GM12878 (cell line): ENCODE results near the gene RRAGD. TPM values are rescaled to one million over a fixed set of nuclear protein-coding genes. Genes with fewer than 3 reads are reported as not detected.

Source experiments
- ESRRA ChIP-seq: IDR thresholded peaks from 2 replicates; pipeline ENCODE4 v1.6.1; 2012; ENCODE audit warnings: mild to moderate bottlenecking, low read length, improper control_type of control experiment
- FOS ChIP-seq: IDR thresholded peaks from 3 replicates; pipeline ENCODE4 v1.6.1; 2011; ENCODE audit warnings: borderline replicate concordance; ENCODE audit not compliant: insufficient read length; ENCODE audit errors: extremely low read depth
- FOXK2 ChIP-seq: fragments of 450-650 bp; IDR thresholded peaks from 2 replicates; pipeline ENCODE4 v1.6.1; 2017; ENCODE audit warnings: mild to moderate bottlenecking, moderate library complexity
- FOXM1 ChIP-seq: IDR thresholded peaks from 2 replicates; pipeline ENCODE4 v1.6.1; 2012; ENCODE audit warnings: low read depth, mild to moderate bottlenecking, inconsistent platforms, low read length, moderate library complexity
- IKZF1 ChIP-seq: fragments of 450-650 bp; conservative IDR thresholded peaks from 2 replicates; pipeline ENCODE4 v1.6.1; 2017; ENCODE audit warnings: antibody characterized with exemption, mild to moderate bottlenecking
- MTA3 ChIP-seq: IDR thresholded peaks from 2 replicates; pipeline ENCODE4 v1.6.1; 2012; ENCODE audit warnings: low read length, inconsistent platforms, borderline replicate concordance
- MYB ChIP-seq: fragments of 150-350 bp; IDR thresholded peaks from 2 replicates; pipeline ENCODE4 v1.6.1; 2014; ENCODE audit warnings: mild to moderate bottlenecking, low read depth, low read length, borderline replicate concordance
- NR2C1 ChIP-seq: fragments of 450-650 bp; IDR thresholded peaks from 2 replicates; pipeline ENCODE4 v1.6.1; 2017; ENCODE audit warnings: antibody characterized with exemption, mild to moderate bottlenecking, moderate library complexity
- PAX8 ChIP-seq: fragments of 450-650 bp; IDR thresholded peaks from 2 replicates; pipeline ENCODE4 v1.6.1; 2017; ENCODE audit warnings: mild to moderate bottlenecking, moderate library complexity
- POLR2AphosphoS2 ChIP-seq: IDR thresholded peaks from 2 replicates; pipeline ENCODE4 v1.6.1; 2011; ENCODE audit warnings: low read depth, mild to moderate bottlenecking, low read length, improper control_type of control experiment, moderate library complexity
- POLR2AphosphoS5 ChIP-seq: IDR thresholded peaks from 2 replicates; pipeline ENCODE4 v1.6.1; 2011; ENCODE audit warnings: mild to moderate bottlenecking, low read length, inconsistent platforms
- RAD21 ChIP-seq: IDR thresholded peaks from 2 replicates; pipeline ENCODE4 v1.6.1; 2011; ENCODE audit warnings: mild to moderate bottlenecking, low read depth, low read length, moderate library complexity; ENCODE audit not compliant: insufficient read depth
- RBBP5 ChIP-seq: fragments of 200-600 bp; sonication (generic); conservative IDR thresholded peaks from 2 replicates; pipeline ENCODE4 v1.6.1; 2016
- SIX5 ChIP-seq: IDR thresholded peaks from 2 replicates; pipeline ENCODE4 v1.6.1; 2011; ENCODE audit warnings: mild to moderate bottlenecking, low read depth, low read length, moderate library complexity; ENCODE audit not compliant: severe bottlenecking
- SMARCA5 ChIP-seq: fragments of 450-650 bp; IDR thresholded peaks from 2 replicates; pipeline ENCODE4 v1.6.1; 2017; ENCODE audit warnings: mild to moderate bottlenecking
- SREBF2 ChIP-seq: IDR thresholded peaks from 2 replicates; pipeline ENCODE4 v1.6.1; 2012; ENCODE audit warnings: mild to moderate bottlenecking, low read length
- STAT1 ChIP-seq: fragments of 450-650 bp; conservative IDR thresholded peaks from 2 replicates; pipeline ENCODE4 v1.6.1; 2014; ENCODE audit warnings: antibody characterized with exemption, mild to moderate bottlenecking
- TARDBP ChIP-seq: IDR thresholded peaks from 2 replicates; pipeline ENCODE4 v1.6.1; 2016; ENCODE audit warnings: borderline replicate concordance
- ZNF207 ChIP-seq: fragments of 450-650 bp; IDR thresholded peaks from 2 replicates; pipeline ENCODE4 v1.6.1; 2014; ENCODE audit warnings: antibody characterized with exemption, mild to moderate bottlenecking, borderline replicate concordance
- polyA plus RNA-seq, 11 experiments: library from polyadenylated mRNA; depleted of rRNA in 4 of 11; unstranded in 6 of 11; stranded (reverse) in 5 of 11; fragments of >200 nt; fragmentation: Nextera tagmentation in 4 of 11; fragmentation: Illumina TruSeq in 1 of 11; extraction: Ambion mirVana in 4 of 11; extraction: Trizol in 1 of 11; gene quantifications; 1 replicate in 1 of 11; 2 replicates in 10 of 11; pipeline versions ENCODE4 v1.2.1 to v1.2.3, GENCODE V29; 2011 to 2016; ENCODE audit warnings: inconsistent platforms in 2 of 11, missing spikeins in 2 of 11, low read depth in 1 of 11
- total RNA-seq, 4 experiments: library from RNA; depleted of rRNA in 3 of 4; stranded (reverse); fragments of >200 nt in 3 of 4; fragmentation: Illumina TruSeq in 1 of 4; extraction: Trizol in 1 of 4; gene quantifications; 2 replicates each; pipeline versions ENCODE4 v1.2.1 to v1.2.3, GENCODE V29; 2013 to 2021
- TF ChIP-seq, protein P1 (sequence below): IDR thresholded peaks from 2 replicates; pipeline ENCODE4 v1.6.1; 2012; ENCODE audit warnings: low read depth, low read length, improper control_type of control experiment
- TF ChIP-seq, protein P2 (sequence below): fragments of 450-650 bp; IDR thresholded peaks from 2 replicates; pipeline ENCODE4 v1.6.1; 2014; ENCODE audit warnings: mild to moderate bottlenecking
- TF ChIP-seq, protein P3 (sequence below): IDR thresholded peaks from 2 replicates; pipeline ENCODE4 v1.6.1; 2012; ENCODE audit warnings: improper control_type of control experiment, low read depth, low read length; ENCODE audit not compliant: insufficient replicate concordance
- TF ChIP-seq, protein P4 (sequence below): IDR thresholded peaks from 2 replicates; pipeline ENCODE4 v1.6.1; 2011; ENCODE audit warnings: low read depth, mild to moderate bottlenecking, low read length, moderate library complexity, borderline replicate concordance; ENCODE audit errors: extremely low read depth
- TF ChIP-seq, protein P5 (sequence below): fragments of 450-650 bp; IDR thresholded peaks from 2 replicates; pipeline ENCODE4 v1.6.1; 2017; ENCODE audit warnings: mild to moderate bottlenecking

The RRAGD gene
- total and polyA plus RNA-seq, 10 of the 15 experiments (the other 5 are each of a cell fraction or from before 2014, with no cell fraction given), result 4.6 to 17.4 (median 8.5) TPM

DNA sequence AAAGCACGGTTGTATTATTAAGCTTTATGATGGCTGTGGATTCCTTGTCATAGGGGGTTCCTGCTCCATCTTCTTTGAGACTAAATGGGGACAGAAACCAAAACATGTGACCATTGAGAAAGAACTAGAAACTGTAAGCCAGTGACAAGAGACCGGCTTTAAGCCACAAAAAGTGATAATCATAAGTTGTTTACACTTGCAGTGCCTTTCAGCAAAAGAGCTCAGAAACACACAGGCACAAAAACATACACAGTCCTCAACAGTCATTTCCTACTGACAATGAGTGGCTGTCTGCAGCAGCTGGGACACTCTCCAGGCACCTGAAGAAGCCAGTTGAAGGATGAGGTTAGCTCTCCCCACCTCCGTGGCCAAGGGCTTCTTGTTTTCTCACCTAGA is 39.6 kb downstream of the RRAGD start (continued):
- TF ChIP-seq FOXK2 (no peak), IKZF1 (no peak; the same call in 1 of the 2 replicates), ZNF207 (no peak), MTA3 (0 out of 2 replicates have a peak, but pooled peaks have one; percentile 65), SREBF2 (no peak), NR2C1 (no peak), SIX5 (no peak), TARDBP (no peak), FOXM1 (peak; percentile 76; the same call in 1 of the 2 replicates), SMARCA5 (no peak), FOS (no peak), RBBP5 (no peak), STAT1 (no peak), MYB (no peak), POLR2AphosphoS5 (no peak), PAX8 (no peak), POLR2AphosphoS2 (no peak), RAD21 (no peak), ESRRA (no peak)
- TF ChIP-seq, protein P1, sequence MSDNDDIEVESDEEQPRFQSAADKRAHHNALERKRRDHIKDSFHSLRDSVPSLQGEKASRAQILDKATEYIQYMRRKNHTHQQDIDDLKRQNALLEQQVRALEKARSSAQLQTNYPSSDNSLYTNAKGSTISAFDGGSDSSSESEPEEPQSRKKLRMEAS, result no peak; the same call in 1 of the 2 replicates
- TF ChIP-seq, protein P2, sequence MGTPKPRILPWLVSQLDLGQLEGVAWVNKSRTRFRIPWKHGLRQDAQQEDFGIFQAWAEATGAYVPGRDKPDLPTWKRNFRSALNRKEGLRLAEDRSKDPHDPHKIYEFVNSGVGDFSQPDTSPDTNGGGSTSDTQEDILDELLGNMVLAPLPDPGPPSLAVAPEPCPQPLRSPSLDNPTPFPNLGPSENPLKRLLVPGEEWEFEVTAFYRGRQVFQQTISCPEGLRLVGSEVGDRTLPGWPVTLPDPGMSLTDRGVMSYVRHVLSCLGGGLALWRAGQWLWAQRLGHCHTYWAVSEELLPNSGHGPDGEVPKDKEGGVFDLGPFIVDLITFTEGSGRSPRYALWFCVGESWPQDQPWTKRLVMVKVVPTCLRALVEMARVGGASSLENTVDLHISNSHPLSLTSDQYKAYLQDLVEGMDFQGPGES, result no peak
- TF ChIP-seq, protein P3, sequence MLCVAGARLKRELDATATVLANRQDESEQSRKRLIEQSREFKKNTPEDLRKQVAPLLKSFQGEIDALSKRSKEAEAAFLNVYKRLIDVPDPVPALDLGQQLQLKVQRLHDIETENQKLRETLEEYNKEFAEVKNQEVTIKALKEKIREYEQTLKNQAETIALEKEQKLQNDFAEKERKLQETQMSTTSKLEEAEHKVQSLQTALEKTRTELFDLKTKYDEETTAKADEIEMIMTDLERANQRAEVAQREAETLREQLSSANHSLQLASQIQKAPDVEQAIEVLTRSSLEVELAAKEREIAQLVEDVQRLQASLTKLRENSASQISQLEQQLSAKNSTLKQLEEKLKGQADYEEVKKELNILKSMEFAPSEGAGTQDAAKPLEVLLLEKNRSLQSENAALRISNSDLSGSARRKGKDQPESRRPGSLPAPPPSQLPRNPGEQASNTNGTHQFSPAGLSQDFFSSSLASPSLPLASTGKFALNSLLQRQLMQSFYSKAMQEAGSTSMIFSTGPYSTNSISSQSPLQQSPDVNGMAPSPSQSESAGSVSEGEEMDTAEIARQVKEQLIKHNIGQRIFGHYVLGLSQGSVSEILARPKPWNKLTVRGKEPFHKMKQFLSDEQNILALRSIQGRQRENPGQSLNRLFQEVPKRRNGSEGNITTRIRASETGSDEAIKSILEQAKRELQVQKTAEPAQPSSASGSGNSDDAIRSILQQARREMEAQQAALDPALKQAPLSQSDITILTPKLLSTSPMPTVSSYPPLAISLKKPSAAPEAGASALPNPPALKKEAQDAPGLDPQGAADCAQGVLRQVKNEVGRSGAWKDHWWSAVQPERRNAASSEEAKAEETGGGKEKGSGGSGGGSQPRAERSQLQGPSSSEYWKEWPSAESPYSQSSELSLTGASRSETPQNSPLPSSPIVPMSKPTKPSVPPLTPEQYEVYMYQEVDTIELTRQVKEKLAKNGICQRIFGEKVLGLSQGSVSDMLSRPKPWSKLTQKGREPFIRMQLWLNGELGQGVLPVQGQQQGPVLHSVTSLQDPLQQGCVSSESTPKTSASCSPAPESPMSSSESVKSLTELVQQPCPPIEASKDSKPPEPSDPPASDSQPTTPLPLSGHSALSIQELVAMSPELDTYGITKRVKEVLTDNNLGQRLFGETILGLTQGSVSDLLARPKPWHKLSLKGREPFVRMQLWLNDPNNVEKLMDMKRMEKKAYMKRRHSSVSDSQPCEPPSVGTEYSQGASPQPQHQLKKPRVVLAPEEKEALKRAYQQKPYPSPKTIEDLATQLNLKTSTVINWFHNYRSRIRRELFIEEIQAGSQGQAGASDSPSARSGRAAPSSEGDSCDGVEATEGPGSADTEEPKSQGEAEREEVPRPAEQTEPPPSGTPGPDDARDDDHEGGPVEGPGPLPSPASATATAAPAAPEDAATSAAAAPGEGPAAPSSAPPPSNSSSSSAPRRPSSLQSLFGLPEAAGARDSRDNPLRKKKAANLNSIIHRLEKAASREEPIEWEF, result no peak
- TF ChIP-seq, protein P4, sequence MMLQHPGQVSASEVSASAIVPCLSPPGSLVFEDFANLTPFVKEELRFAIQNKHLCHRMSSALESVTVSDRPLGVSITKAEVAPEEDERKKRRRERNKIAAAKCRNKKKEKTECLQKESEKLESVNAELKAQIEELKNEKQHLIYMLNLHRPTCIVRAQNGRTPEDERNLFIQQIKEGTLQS, result no peak
- TF ChIP-seq, protein P5, sequence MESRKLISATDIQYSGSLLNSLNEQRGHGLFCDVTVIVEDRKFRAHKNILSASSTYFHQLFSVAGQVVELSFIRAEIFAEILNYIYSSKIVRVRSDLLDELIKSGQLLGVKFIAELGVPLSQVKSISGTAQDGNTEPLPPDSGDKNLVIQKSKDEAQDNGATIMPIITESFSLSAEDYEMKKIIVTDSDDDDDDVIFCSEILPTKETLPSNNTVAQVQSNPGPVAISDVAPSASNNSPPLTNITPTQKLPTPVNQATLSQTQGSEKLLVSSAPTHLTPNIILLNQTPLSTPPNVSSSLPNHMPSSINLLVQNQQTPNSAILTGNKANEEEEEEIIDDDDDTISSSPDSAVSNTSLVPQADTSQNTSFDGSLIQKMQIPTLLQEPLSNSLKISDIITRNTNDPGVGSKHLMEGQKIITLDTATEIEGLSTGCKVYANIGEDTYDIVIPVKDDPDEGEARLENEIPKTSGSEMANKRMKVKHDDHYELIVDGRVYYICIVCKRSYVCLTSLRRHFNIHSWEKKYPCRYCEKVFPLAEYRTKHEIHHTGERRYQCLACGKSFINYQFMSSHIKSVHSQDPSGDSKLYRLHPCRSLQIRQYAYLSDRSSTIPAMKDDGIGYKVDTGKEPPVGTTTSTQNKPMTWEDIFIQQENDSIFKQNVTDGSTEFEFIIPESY, result no peak
